ENCODE measurements around the gene TCF7L2.

TCF7L2 gene

DNA sequence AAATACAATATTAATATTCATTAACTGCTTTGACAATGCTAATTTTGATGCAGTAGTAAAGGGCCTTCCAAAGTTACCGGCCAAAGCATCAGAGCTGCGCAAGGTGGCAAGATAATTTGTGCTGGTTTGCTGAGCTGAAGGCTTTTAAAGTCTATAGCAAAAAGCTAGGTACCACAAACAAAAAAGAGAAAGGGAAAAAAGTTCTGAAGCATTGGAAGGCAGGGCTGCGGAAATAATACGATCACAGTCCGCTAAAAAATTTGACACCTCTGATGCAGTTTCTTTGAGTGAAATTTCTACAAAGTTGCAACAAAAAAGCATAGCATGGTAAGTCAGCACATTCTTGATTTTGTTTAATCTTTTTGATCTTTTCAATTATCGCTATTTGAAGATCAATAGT is 175.6 kb downstream of the TCF7L2 start:
- no peak for DNase-seq (ENCODE audit: low spot score)

DNA sequence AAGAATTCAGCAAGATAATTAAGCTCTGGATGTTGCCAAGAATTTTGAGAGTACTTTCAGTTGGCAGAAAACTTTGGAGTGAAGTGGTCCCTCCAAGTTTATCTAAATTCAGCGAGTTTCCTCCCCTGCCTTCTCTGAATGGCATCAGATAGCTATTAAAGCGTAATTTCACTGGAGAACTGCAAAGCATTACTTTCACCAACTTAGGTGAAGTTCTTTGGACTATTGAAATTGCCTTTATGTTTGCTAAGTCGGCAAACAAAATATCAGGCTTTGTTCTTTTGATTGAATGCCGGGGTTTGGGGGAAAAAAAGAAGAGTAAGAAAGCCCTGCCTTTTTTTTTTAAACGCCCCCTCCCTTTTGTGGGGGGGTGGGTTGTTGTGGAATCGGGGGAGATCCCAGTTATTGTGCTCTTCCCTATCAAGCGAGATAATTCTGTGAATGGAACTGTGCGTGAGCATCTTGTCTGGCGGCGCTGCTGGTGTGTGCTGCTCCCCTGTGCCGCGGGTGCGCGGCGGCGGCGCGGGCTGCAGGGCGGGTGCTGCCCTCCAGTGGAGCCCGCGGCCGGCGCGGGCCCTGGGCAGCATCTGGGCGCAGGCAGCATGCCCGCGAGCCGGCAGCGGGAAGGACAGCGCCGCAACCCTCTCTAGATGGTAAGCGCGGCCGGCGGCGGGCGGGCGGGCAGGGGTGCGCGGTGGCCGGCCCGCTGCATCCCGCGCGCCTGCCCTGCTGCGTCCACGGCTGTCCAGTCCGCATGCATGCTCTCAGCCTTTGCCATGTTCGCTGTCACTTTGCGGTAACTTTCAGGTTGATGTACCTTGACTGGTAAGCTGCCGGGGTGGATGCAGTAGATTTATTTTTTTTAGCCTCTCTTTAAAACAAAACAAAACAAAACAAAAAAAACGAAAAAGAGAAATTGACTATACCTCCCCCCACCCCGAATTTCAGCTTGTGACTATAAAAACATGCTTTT is 176.5 kb downstream of the TCF7L2 start:
- DNase-seq (ENCODE audit: low spot score), result peak; percentile 83

DNA sequence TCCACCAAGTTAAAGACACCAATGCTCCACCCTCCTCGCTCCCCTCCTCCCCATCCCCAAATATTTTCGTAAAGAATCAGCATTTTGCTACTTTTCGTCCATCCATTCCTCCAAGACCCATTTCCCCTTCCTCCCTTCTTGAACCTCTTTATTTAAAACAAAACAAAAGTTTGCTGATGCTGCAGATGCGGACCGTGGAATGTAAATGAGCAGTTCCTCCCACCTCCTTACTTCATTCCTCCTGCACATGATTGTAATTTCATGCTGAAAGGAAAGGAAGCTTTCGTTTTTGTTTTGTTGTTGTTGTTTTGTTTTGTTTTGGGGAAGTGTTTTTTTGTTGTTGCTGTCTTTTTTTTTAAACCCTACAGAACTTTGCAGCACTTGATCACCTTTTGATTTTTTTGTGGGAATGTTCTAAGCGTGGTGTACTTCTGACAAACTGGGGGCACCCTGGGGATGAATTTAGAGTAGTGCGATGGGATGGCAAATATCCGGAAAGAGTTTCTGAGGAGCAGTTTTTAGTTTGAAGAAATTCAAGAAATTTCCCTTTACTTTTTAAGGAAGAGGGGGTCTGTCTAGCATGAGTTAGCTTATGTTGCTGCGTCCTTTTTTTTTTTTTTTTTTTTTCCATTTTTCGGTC is 177.3 kb downstream of the TCF7L2 start:
- DNase-seq (ENCODE audit: low spot score), result no peak

DNA sequence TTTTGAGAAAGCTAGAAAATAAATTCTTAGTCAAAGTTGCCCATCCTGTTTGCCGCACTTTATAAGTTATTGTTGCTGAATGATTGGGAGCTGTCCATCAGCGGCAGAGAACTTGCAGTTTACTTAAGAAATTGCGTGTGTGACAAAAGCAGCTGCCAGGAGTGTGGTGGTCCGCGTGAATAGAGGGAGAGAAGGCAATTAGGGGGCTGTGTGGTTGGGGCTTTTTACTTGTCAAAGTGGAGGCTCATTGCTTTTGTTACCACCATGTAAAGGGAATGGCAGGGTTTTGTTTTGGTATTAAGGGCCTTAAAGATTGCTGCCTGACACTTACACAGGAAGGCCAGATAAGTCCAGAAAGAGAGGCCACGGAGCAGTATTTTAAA is 177.8 kb downstream of the TCF7L2 start:
- no peak for DNase-seq (ENCODE audit: low spot score)

DNA sequence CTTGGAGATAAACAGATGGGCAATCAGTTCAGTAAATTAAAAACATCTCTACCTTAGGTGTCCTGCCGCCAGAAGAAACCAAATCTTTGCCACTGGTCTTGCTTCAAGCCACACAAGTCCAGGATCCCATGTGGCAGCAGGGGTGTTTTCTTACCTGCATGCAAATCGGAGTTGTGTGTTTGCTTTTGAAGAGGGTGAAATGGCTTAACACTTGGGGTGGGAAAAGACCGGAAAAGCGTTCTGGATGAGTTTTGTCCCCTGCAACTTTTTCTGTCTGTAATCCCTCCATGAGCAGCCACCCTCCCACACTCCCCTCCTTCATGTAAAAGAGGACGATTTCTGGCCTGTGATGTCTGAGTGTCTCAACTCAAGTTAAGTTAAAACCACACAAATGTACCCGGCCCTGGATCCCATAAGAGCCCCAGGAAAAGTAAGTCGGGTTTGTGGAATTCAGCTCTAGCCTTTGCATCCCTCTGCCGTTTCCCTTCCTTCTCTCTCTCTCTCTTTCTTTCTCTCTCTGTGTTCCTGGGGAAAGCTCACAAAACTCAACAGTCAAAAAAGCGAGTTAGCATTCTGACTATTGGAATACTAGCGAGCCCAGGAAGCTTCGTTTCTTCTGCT is 178.5 kb downstream of the TCF7L2 start:
- no peak for DNase-seq (ENCODE audit: low spot score)

DNA sequence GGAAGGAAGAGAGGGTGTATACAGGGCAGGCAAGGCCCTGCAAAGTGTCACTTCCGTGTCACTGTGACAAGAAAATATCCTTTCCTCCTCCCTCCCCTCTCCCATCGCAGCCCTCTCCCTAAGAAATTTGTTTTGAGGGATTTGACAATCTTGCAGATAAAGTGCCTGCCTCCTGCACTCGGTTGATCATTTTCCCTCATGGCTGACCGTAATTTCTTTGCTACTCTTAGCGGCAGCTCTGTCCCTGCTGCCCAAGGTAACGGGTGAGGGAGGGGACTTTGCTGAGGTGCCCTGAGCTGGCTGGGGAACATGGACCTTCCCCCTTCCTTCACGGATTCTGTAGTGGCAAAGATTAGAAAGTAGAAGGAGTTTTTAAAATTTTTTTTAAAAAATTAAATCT is 179.1 kb downstream of the TCF7L2 start:
- no peak for DNase-seq (ENCODE audit: low spot score)

DNA sequence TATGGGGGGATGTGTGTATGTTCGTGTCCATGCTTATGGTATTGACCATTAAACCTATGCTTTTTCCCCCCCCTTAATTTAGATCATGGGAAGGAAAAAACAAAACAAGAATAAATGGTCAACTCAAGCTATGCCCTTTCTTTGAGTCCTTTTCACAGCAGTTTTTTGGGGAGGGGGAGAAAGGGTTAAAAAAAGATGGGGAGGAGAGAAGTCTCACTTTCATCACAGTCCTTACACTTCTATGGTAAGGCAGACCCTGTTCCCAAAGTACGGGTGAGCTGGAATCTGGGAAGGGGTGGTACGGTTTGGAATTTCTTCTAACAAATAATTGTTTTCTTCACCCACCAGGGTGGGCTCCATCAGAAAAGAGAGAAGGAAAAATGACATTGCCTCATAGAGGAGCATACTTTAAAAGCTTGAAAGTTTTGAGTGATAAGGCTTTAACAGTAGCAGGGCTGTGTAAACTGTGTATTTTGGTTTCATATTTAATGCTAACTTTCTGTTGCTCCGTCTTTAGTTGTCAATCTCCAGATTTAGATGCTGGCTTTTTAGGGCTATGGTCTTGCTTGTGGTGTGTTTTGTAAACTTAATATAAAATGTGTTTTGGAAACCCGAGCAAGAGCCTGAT is 180.1 kb downstream of the TCF7L2 start:
- DNase-seq (ENCODE audit: low spot score), result no peak

DNA sequence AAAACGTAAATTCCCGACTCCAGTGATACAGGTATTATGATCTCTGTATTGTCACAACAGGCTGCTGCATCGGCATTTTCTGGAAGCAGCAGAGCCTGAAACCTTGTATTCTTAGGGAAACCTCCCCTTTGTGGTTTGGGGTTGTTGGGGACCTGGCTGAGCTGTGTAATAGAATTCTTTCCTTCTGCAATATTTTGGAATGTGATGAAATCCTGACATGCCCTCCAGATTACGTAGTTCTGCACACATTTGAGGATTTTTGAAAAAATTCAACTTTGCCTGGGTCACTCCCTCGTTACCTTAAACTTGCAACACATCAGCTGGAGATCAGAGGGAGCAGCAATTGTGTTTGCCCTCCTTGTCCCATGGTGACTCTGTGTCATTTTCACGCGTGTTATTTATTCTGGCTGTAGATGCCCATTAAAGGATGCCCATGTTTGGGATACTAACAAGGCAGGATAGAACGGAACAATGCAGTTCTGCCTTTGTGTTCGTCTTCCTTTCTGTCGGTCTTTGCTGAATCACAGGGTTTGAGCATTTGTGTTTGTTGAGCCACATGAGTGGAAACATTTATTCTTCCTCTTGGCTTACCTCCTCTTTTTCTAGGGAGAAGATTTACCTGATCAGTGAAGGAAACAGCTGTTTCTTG is 181.7 kb downstream of the TCF7L2 start:
- no peak for DNase-seq (ENCODE audit: low spot score)

DNA sequence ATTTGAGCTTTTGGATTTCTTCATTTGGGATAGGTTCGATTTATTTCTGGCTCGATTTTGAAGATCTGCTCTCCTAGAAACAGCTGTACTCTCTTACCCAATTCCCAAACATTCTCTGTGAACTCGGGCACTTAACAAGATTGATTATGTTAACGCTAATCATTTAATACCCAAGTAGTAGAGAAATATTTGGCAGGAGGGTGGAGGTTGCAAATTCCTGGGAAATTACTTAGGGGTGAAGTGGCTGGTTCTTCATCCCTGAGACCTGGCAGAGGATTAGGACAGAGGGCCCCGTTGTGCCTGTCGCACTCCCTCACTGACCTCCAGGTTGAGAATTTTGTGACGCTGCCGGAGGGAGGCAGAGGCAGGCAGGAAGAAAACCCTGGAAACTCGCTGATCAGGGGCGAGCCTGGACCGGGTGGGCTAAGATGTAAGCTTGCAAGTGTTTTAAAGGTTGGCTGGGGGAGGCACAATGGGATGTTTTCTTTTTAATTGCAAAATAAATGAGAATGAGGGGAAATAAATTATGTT is 182.6 kb downstream of the TCF7L2 start:
- DNase-seq (ENCODE audit: low spot score), result no peak

DNA sequence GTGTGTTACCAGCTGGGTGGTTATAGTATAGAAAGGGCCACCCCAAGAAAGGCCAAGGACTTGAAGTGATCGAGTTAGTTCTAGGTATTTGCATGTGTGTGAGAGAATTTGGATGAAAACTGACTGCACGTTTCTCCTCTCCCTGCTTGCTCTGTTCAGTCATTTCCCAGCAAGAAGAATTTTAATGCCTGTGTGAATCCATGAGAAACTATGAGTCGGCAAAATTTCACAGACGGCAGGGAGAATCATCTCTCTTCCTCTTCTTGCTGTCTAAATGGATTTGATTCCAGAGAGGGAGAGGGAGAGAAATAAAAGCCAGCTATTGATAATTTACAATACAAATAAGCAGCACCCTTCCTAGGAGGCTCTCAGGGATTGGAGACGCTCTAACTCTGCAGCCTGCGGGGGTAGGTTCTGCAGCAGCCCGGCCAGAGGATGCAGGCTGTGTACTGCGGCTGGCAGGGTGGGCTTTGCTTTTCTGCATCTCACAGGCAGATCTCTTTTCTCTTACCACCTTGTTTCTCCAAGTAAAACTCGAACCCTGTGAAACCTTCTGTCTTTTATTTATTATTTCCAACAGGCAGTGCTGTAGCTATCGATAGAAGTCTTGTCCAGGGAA is 183.6 kb downstream of the TCF7L2 start:
- DNase-seq (ENCODE audit: low spot score), result no peak

DNA sequence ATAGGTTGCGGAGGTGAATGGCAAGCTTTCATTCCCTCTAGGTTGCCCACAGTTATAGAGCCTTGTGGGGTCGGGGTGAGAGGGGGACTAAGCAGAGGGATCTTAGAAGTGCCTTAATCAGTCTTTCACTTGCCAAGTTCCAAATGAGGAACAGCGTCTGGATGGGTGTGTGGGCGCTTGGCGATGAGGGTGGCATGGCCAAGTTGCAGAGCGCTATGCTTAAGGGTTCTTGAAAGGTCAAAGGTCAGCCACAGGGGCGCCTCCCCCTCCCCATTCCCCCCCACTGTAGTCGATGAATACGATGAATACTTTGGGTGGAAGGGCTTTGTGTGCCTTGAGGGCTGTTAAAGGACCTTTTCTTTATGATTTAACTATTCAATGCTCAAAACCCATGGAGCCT is 185.0 kb downstream of the TCF7L2 start:
- no peak for DNase-seq (ENCODE audit: low spot score)

DNA sequence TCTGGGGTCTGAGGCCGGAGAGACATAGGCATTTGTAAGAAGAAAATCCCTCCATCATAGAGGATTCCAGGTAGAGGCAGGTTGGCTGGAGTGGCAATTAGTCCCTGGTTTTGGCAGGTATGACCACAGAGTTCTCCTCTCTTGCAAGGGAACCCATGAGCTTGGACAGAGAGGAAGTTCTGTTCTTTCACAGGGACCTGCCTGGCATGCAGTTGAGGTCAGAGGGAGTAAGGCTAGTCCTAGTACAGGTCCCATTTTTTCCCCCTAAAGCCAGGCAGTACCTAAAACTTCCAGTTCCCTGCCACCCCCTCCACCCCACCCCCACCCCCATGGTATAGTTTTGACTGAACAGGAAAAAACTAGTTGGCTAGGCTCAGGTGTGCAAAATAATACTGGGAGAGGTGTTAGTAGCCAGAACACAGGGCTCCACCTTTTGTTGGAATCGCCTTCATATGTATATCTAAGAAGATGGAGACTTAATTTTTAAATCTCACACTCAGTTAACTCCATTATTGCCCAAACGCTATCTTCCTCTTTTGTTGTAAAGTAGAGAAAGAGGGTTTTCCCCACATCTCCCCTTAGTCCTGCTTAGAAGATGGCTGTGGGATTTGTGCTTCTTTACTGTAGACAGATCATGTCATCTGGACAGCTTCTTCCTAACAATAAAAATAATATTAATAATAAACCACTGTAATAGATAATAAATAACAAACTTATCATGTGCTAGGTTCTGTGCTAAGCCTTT is 188.1 kb downstream of the TCF7L2 start:
- DNase-seq (ENCODE audit: low spot score), result no peak

DNA sequence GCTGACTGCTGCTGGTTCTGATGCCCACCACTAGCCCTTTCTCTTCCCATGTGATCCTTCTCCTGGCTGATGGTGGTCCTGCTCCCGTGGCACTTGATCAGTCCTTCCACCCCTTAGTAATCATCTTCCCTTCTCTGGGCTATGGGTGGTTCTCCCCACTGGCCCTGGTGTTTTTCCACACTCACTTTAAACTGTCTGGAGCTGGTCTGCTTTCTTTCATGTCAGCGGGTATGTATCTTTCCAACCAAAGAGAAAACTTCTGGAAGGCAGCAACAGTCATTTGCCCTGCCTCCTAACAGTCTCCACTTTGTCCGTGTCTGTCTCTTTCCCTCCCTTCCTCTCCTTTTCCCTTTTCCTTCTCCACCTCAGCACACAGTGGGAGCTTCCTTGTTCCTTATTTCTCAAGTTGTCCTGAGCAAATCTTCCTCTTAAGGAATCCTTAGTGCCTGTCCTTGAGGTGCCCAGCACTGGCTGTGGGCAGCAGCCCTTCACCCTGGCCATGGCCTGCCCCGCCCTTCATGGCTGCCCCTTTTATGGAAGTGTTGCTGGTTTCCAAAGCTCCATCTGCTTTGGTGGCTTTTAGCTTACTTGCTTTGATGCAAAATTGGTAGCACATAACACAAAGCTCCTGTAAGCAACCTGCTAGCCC is 189.0 kb downstream of the TCF7L2 start:
- no peak for DNase-seq (ENCODE audit: low spot score)

DNA sequence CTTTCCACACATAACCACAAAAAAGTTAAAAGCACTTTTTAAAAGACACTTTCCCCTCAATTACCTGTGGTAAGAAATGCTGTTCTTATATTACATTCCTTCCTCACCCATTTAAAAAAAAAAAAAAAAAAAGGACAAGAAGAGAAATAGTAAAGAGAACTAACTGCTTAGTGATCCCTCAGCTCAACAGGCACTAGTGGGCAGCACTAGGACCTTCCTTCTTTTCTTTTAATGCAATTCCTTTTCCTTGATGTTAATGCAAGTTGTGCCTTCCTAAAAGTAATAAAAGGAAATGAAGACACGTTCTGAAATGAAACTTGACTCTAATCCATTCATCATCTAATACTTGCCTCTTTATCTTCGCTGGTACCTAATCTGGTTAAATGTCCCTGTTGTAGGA is 189.7 kb downstream of the TCF7L2 start:
- DNase-seq (ENCODE audit: low spot score), result no peak

DNA sequence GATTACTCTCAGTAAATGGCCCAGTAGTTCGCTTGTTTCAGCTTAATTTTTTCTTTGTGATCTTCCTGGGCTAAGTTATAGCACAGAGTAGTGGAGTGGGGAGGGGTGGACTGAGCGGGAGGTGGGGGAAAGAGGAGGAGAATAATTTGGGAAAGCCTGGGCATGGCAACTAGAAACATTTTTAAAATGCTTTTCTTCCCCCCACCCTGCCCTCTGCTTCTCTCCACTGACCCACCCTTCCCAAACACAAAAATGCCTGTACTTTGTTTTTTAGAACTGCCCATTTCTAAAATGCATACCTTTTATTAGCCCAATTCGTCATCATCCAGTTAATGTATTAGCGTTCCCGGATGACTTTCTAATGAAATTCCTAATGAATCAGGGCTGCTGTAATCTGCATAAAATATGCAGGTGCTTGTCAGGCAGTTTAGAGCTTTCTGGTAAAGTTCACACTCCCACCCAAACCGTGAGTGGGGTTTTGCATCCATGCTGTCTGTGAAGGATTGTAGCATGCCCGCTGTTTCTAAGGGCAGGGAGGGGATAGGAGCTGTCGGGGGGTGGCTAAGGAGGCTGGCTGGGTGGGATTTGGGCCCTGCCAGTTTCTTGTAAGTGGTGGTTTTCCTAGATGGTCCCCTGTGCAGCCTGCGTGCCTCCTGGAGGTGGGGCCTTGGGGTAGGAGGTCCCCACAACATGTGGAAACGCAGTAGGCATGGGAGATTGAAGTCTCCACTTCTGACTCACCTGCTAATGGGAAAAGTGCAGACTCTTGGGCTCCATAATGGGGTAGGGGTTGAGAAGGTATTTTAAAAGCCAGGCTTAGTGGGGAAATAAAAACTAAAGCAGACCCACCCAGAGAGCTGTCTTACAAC is 190.3 kb downstream of the TCF7L2 start:
- DNase-seq (ENCODE audit: low spot score), result no peak

DNA sequence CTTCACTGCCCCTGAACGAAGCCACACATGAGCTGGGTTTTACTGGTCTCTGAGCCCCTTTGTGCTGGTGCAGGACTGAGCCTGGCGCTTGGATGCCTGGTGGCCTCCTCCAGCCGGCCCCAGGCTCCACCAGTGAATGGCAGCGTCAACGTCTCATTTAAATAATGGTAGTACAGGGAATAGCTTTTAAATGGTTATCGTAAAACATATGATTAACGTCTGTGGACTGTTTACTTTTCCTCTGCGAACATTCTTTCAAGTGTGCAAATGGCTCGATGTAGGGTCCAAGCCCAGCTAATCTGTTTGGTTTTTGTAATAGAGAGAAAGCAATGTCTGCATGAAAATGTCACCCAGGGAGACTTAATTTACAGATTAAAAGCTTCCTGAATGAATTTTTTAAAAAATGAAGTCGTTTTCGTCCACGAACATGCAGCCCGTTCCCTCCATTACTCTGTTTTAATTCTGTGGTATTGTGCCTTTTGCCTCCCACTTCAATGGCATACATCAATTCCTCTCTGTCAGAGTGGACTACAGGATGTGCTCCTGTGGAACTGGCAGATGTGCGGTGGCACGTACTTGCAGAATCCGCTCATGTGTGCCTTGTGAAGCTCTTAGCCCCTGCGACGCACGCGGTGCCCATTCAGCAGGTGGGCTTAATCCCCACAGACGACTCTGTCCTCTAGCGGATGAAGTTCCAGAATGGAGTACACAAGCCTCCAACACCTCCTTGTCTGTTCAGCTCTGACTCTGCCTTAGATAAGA is 192.7 kb downstream of the TCF7L2 start:
- no peak for DNase-seq (ENCODE audit: low spot score)

DNA sequence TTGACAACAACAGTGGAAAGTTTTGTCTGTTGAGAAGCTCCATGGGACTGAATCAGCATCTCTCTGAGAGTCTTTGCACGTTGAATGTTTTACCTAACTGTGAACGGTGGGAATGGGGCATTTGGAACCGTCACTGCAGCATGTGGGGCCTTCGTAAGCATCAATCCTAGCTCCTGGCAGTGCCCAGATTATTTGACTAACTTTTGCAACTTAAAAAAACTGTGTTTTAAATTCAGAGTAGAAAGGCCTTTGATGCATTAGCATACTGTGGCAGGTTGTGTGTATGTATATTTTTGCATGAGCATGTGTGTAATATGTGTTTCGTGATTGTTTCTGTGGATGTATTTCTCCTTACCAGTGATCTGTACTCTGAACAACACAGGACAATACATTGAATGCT is 194.5 kb downstream of the TCF7L2 start:
- no peak for DNase-seq (ENCODE audit: low spot score)

DNA sequence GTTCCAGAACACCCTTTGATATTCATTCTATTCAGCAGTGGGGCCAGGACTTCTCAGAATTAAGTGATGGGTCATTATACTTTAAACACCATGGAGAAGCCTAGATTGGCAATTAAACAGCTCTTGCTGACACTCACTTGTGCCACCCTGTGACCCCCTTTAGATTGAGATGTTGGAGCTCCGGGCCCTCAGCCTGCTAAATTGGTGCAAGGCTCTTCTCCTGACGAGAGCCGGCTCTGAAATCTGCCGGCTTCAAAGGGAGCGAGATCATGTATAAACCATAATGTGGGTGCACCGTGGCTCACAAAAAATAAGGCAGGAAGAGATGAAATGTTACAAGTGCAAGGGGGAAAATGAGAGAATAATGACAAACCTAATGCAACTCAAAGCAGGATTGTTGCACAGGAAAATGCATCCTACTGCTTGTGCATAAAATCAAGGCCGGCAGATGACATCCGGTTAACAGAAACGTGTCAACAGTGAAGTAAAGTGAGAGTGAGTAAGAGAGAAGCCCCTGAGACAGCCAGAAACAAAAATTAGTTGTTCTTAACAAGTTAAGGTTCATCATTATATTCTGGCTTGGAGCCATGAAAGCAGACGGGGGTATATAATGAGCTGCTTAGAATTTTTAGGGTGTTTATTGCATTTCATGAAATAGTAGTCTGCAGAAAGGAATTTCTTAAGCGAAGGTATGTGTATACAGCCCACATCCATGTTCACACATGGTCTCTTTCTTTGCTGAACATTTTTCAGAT is 198.2 kb downstream of the TCF7L2 start:
- DNase-seq (ENCODE audit: low spot score), result no peak
